DOHH2 (cell line): ENCODE results near the gene CEBPE.

Experiments used
- CTCF ChIP-seq: fragments of 200-600 bp; sonication (generic); IDR thresholded peaks from one replicate; pipeline ENCODE4 v1.5.1; 2014; ENCODE audit warnings: antibody characterized with exemption, mild to moderate bottlenecking, low read depth, low read length; ENCODE audit not compliant: poor library complexity, severe bottlenecking
- EZH2phosphoT487 ChIP-seq: fragments of 200-600 bp; sonication (generic); IDR thresholded peaks from 2 replicates; pipeline ENCODE4 v1.6.1; 2017; ENCODE audit warnings: borderline replicate concordance, mild to moderate bottlenecking, antibody characterized with exemption, low read length, moderate library complexity, mixed read lengths

- TF ChIP-seq CTCF (no peak), EZH2phosphoT487 (no peak)
These were observed 45.9 kb upstream of the CEBPE start for GRCh38 chr14:23164949-23165348.
